MM.1S (cell line): ENCODE measurements around the gene DYNLT2.

Experiments
- DNase-seq: peaks from one replicate; pipeline ENCODE4 v3.0.0-alpha.2; 2015
- H2AFZ ChIP-seq: fragments of 300-600 bp; sonication (generic); 2 replicates; pipeline ENCODE4 v1.6.0; 2016; ENCODE audit warnings: antibody characterized with exemption, low read length
- H3F3A ChIP-seq: fragments of 300-600 bp; sonication (generic); 2 replicates; pipeline ENCODE4 v1.6.1; 2016; ENCODE audit warnings: mild to moderate bottlenecking, antibody characterized with exemption, low read length, moderate library complexity, mixed read lengths; ENCODE audit not compliant: insufficient read depth
- H3K27ac ChIP-seq: fragments of 300-600 bp; sonication (generic); 2 replicates; pipeline ENCODE4 v1.5.1; 2016; ENCODE audit warnings: mild to moderate bottlenecking, low read length
- H3K27me3 ChIP-seq: fragments of 300-600 bp; sonication (generic); replicated peaks from 2 replicates; pipeline ENCODE4 v1.6.0; 2016; ENCODE audit warnings: low read length; ENCODE audit not compliant: insufficient read depth
- H3K36me3 ChIP-seq: fragments of 300-600 bp; sonication (generic); replicated peaks from 2 replicates; pipeline ENCODE4 v1.6.1; 2016; ENCODE audit warnings: mild to moderate bottlenecking, low read length, mixed read lengths; ENCODE audit not compliant: insufficient read depth
- H3K4me1 ChIP-seq: fragments of 300-600 bp; sonication (generic); 2 replicates; pipeline ENCODE4 v1.6.1; 2016; ENCODE audit warnings: low read length, mixed read lengths
- H3K4me2 ChIP-seq: fragments of 300-600 bp; sonication (generic); 2 replicates; pipeline ENCODE4 v1.6.0; 2016; ENCODE audit warnings: low read depth, low read length
- H3K4me3 ChIP-seq: fragments of 300-600 bp; sonication (generic); 2 replicates; pipeline ENCODE4 v1.5.1; 2016; ENCODE audit warnings: low read length, mixed read lengths
- H3K79me2 ChIP-seq: fragments of 300-600 bp; sonication (generic); 2 replicates; pipeline ENCODE4 v1.6.1; 2016; ENCODE audit warnings: mixed run types, low read length, mixed read lengths
- H3K9ac ChIP-seq: fragments of 300-600 bp; sonication (generic); 2 replicates; pipeline ENCODE4 v1.6.1; 2016; ENCODE audit warnings: low read length, mixed read lengths
- H3K9me2 ChIP-seq: fragments of 300-600 bp; sonication (generic); replicated peaks from 2 replicates; pipeline ENCODE4 v1.6.1; 2016; ENCODE audit warnings: mild to moderate bottlenecking, low read length, mixed read lengths; ENCODE audit not compliant: insufficient read depth
- H3K9me3 ChIP-seq: fragments of 300-600 bp; sonication (generic); replicated peaks from 2 replicates; pipeline ENCODE4 v1.6.1; 2016; ENCODE audit warnings: mild to moderate bottlenecking, low read length, mixed read lengths; ENCODE audit not compliant: insufficient read depth
- H4K20me1 ChIP-seq: fragments of 300-600 bp; sonication (generic); 2 replicates; pipeline ENCODE4 v1.6.1; 2016; ENCODE audit warnings: mild to moderate bottlenecking, low read length, moderate library complexity, mixed read lengths; ENCODE audit not compliant: insufficient read depth
- CTCF ChIP-seq: fragments of 300-600 bp; sonication (generic); IDR thresholded peaks from 2 replicates; pipeline ENCODE4 v1.5.1; 2016; ENCODE audit warnings: antibody characterized with exemption, low read length, mixed read lengths
- EZH2 ChIP-seq: fragments of 300-600 bp; sonication (generic); optimal IDR thresholded peaks from 2 replicates; pipeline ENCODE3; 2017; ENCODE audit warnings: low read depth, mild to moderate bottlenecking, antibody characterized with exemption, low read length, mixed read lengths
- EZH2phosphoT487 ChIP-seq: fragments of 300-600 bp; sonication (generic); IDR thresholded peaks from 2 replicates; pipeline ENCODE4 v1.6.1; 2018; ENCODE audit warnings: antibody characterized with exemption, low read length

DYNLT2 gene

GRCh38 chr6:169794317-169795055 lies 43.1 kb upstream of the DYNLT2 start:
- Histone ChIP-seq H3K9me3 (no peaks in the 10 kb centered on the region), H3F3A (no peaks in the 10 kb centered on the region), H3K9me2 (no peaks in the 10 kb centered on the region), H3K27ac (no peak overlapping the region), H3K4me2 (no peak overlapping the region), H4K20me1 (no peaks in the 10 kb centered on the region), H3K27me3 (no peaks in the 10 kb centered on the region), H3K79me2 (no peaks in the 10 kb centered on the region), H2AFZ (no peak overlapping the region), H3K9ac (no peak overlapping the region), H3K4me3 (no peak overlapping the region), H3K4me1 (no peaks in the 10 kb centered on the region), H3K36me3 (no peaks in the 10 kb centered on the region)
- TF ChIP-seq CTCF (no peak), EZH2 (no peak), EZH2phosphoT487 (no peak)
- DNase-seq, result no peak

DNA sequence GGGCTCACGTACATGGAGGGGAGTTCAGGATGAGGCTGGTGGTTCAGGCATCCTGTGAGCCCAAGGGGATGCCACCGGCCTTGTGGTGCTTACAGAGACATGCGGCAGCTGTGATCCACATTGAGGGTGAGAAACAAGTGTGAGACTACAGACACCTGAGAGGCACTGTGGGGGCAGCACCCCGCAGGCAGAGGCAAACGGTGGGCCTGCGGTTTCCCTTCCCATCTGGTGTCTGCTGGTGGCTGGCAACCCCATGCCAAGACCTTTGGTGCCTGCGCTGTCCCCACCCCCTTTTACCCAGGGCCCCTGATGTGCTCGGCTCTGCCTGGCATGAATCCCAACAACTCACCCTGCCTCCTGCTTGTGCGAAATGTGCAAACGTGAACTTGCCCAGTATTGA lies 42.0 kb upstream of the DYNLT2 start:
- Histone ChIP-seq H3K27me3 (no peaks in the 10 kb centered on the region), H3F3A (no peaks in the 10 kb centered on the region), H3K4me3 (no peak overlapping the region), H3K4me1 (no peaks in the 10 kb centered on the region), H3K79me2 (no peaks in the 10 kb centered on the region), H3K4me2 (no peak overlapping the region), H3K9me2 (no peaks in the 10 kb centered on the region), H3K27ac (no peak overlapping the region), H2AFZ (no peak overlapping the region), H4K20me1 (no peaks in the 10 kb centered on the region), H3K9me3 (no peaks in the 10 kb centered on the region), H3K9ac (no peak overlapping the region), H3K36me3 (no peaks in the 10 kb centered on the region)
- no peak for TF ChIP-seq CTCF
- no peak for TF ChIP-seq EZH2
- TF ChIP-seq EZH2phosphoT487, result no peak
- no peak for DNase-seq

DNA sequence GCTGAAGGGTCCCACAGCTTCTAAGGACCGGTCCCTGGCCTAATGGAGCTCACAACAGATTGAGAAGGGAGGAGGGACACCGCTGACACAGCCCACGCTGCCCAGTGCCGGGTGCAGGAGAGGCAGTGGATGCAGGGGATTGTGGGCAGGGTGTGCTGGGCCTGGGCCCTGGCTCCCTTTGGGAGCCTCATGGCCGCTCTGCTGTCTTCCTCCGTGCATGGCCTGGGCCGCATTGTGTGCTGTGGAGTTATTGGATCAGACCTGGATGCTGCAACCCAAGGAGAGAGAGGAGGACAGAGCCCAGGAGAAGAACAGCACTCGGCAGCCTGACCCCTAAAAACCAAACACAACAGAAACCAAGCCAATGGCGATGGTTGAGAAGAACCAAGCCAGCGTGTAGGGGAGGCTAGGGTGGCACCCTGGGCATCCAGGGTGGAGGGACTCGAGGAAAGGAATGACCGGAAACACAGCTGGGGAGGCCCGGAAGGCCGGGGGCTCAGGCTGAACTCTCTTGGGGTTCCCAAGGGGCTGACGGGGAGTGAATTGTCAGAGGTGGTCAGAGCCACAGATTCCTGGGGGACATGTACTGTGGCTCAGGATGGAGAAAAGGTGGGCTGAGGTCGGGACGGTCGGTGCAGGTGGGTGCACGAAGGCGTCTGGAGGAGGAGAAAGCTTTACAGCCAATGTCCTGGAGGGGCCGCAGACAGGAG lies 41.1 kb upstream of the DYNLT2 start:
- Histone ChIP-seq H3K9me2 (no peaks in the 10 kb centered on the region), H3K4me1 (no peaks in the 10 kb centered on the region), H3K79me2 (no peaks in the 10 kb centered on the region), H3K9ac (no peak overlapping the region), H3K27me3 (no peaks in the 10 kb centered on the region), H3F3A (no peaks in the 10 kb centered on the region), H2AFZ (no peak overlapping the region), H4K20me1 (no peaks in the 10 kb centered on the region), H3K4me3 (no peak overlapping the region), H3K4me2 (no peak overlapping the region), H3K36me3 (no peaks in the 10 kb centered on the region), H3K27ac (no peak overlapping the region), H3K9me3 (no peaks in the 10 kb centered on the region)
- no peak for DNase-seq
- TF ChIP-seq EZH2 (no peak), CTCF (no peak)
